ENCODE measurements around the gene PRKACG.

Gene PRKACG

GRCh38 chr9:68974431-68974830, 39.5 kb downstream of the PRKACG start:
- no peak overlapping the region for H3K4me3 ChIP-seq
- TF ChIP-seq Cebpa-rat (IDR thresholded peaks at IDR 0.05) = no peak
- peaks cover 3 to 35% (median 10%) of the 10 kb centered on the region in 10 experiments; a peak in 19 of 20 replicates for H3K4me1 ChIP-seq
- no peaks in the 10 kb centered on the region for H3K36me3 ChIP-seq
- peak overlapping the region in 2 of 11 experiments; percentile 60 to 68; a peak in 4 of 22 replicates for H3K4me2 ChIP-seq
- no peaks in the 10 kb centered on the region for H3K27me3 ChIP-seq
- no peaks in the 10 kb centered on the region for H4K20me1 ChIP-seq
- no peak overlapping the region for H3K9ac ChIP-seq
- H3K27ac ChIP-seq = peak overlapping the region in 1 of 11 experiments; percentile 77; a peak in 2 of 22 replicates
- H3K9me3 ChIP-seq (replicated peaks in 1 of 11) = peaks cover 0 to 16% (median 9%) of the 10 kb centered on the region in 11 experiments; a peak in 7 of 22 replicates

GRCh38 chr9:68973619-68974018, 40.3 kb downstream of the PRKACG start:
- H3K4me2 ChIP-seq = no peak overlapping the region
- H3K9me3 ChIP-seq (replicated peaks in 1 of 11) = peaks cover 0 to 16% (median 9%) of the 10 kb centered on the region in 11 experiments; a peak in 7 of 22 replicates
- H4K20me1 ChIP-seq = no peaks in the 10 kb centered on the region
- TF ChIP-seq Cebpa-rat (IDR thresholded peaks at IDR 0.05) = no peak
- no peak overlapping the region for H3K4me3 ChIP-seq
- H3K27me3 ChIP-seq = no peaks in the 10 kb centered on the region
- H3K36me3 ChIP-seq = no peaks in the 10 kb centered on the region
- no peak overlapping the region for H3K9ac ChIP-seq
- peaks cover 0 to 31% (median 5%) of the 10 kb centered on the region in 10 experiments; a peak in 8 of 20 replicates for H3K4me1 ChIP-seq
- no peak overlapping the region for H3K27ac ChIP-seq

DNA sequence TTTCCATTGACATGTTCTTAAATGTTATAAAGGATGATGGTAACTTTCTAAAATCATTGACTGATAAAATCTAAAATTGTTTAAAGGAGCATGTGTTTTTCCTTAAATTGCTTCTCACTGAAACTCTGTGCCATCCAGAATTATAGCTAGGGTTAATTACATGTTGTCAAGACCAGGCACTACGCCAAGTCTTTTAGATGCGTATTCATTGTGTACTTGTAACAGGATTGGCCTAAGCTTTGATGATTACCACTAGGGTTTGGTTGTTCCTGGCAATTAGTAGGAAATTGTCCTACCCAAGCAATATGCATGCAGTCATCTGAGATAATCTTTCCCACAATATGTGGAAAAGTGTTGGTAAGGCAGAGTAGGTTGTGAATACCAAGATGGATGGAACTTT, 43.8 kb downstream of the PRKACG start:
- no peak overlapping the region for H3K9ac ChIP-seq

DNA sequence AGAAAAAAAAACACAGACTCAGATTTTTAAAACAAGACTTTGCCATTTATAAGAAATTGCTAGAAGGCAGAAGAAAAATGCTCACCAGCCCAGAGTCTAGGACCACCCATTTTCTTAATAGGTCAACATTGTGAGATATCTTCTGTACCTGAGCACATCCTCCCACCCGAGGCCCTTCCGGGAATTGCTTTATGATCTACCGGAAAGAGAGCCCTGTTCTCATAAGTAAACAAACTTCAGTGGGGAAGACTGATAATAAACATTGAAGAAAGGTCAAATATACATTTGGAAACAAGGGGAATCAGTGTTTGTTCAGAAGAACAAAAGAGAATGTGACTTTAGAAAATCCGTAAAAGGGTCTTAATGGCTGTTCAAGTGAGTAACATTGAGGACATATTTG, 44.4 kb downstream of the PRKACG start:
- Histone ChIP-seq H3K27ac (no peak overlapping the region), H3K4me1 (no peaks in the 10 kb centered on the region; a peak in 1 of 20 replicates), H4K20me1 (no peaks in the 10 kb centered on the region), H3K9ac (no peak overlapping the region), H3K9me3 (replicated peaks in 1 of 11) (0 out of 22 replicates have a peak, but pooled peaks cover 0 to 5% (median 0%) of the 10 kb centered on the region in 11 experiments), H3K4me3 (no peak overlapping the region), H3K36me3 (no peaks in the 10 kb centered on the region), H3K4me2 (no peak overlapping the region), H3K27me3 (no peaks in the 10 kb centered on the region)
- TF ChIP-seq Cebpa-rat (IDR thresholded peaks at IDR 0.05) = no peak

More for the DNA sequence above, 43.8 kb downstream of the PRKACG start:
- Histone ChIP-seq H4K20me1 (no peaks in the 10 kb centered on the region), H3K27me3 (no peaks in the 10 kb centered on the region), H3K4me2 (no peak overlapping the region), H3K4me1 (peaks cover 0 to 6% (median 1%) of the 10 kb centered on the region in 10 experiments; a peak in 8 of 20 replicates), H3K27ac (no peak overlapping the region), H3K4me3 (no peak overlapping the region), H3K9me3 (replicated peaks in 1 of 11) (0 out of 22 replicates have a peak, but pooled peaks cover 0 to 5% (median 0%) of the 10 kb centered on the region in 11 experiments), H3K36me3 (no peaks in the 10 kb centered on the region)
- TF ChIP-seq Cebpa-rat (IDR thresholded peaks at IDR 0.05) = no peak

GRCh38 chr9:68967800-68968199, 46.1 kb downstream of the PRKACG start:
- Histone ChIP-seq H3K9me3 (replicated peaks in 1 of 11) (0 out of 22 replicates have a peak, but pooled peaks cover 0 to 5% (median 0%) of the 10 kb centered on the region in 11 experiments), H3K4me3 (no peak overlapping the region), H3K9ac (no peak overlapping the region), H3K27ac (no peak overlapping the region), H4K20me1 (no peaks in the 10 kb centered on the region), H3K4me1 (no peaks in the 10 kb centered on the region), H3K27me3 (no peaks in the 10 kb centered on the region), H3K4me2 (no peak overlapping the region), H3K36me3 (no peaks in the 10 kb centered on the region)
- TF ChIP-seq Cebpa-rat (IDR thresholded peaks at IDR 0.05) = no peak

DNA sequence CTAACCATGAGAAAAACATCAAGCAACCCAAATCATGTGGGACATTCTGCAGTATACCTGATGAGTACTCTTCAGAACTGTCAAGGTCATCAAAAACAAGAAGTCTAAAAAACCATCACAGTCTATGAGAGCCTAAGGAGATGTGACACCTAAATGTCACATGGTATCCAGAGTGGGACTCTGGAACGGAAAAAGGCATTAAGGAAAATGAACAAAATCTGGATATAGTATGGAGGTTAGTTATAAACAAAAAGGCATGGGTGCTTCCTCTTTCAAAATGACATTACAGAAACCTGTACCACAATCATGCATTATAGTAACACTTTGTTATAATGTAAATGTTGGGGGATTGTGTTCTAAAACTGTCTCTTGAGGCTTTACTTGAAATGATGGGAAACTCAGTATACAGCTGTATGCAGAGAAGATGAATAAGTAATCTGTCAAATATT, 47.4 kb downstream of the PRKACG start:
- H3K4me1 ChIP-seq = no peaks in the 10 kb centered on the region
- H3K4me2 ChIP-seq = no peak overlapping the region
- H3K27me3 ChIP-seq = no peaks in the 10 kb centered on the region
- H3K9ac ChIP-seq = no peak overlapping the region
- no peaks in the 10 kb centered on the region for H3K36me3 ChIP-seq
- TF ChIP-seq Cebpa-rat (IDR thresholded peaks at IDR 0.05) = no peak
- H3K27ac ChIP-seq = no peak overlapping the region
- 0 out of 22 replicates have a peak, but pooled peaks cover 0 to 5% (median 0%) of the 10 kb centered on the region in 11 experiments for H3K9me3 ChIP-seq (replicated peaks in 1 of 11)
- no peak overlapping the region for H3K4me3 ChIP-seq
- H4K20me1 ChIP-seq = no peaks in the 10 kb centered on the region

GRCh38 chr9:68964765-68965164, 49.1 kb downstream of the PRKACG start:
- H3K27ac ChIP-seq = no peak overlapping the region
- no peaks in the 10 kb centered on the region for H3K27me3 ChIP-seq
- H3K4me1 ChIP-seq = no peaks in the 10 kb centered on the region
- H3K36me3 ChIP-seq = 0 out of 22 replicates have a peak, but pooled peaks cover 0 to 3% (median 0%) of the 10 kb centered on the region in 11 experiments
- no peak overlapping the region for H3K4me3 ChIP-seq
- H3K9ac ChIP-seq = no peak overlapping the region
- peaks cover 0 to 12% (median 8%) of the 10 kb centered on the region in 11 experiments; a peak in 13 of 22 replicates for H3K9me3 ChIP-seq (replicated peaks in 1 of 11)
- no peaks in the 10 kb centered on the region for H4K20me1 ChIP-seq
- TF ChIP-seq Cebpa-rat (IDR thresholded peaks at IDR 0.05) = no peak
- no peak overlapping the region for H3K4me2 ChIP-seq

GRCh38 chr9:68964102-68964541, 49.8 kb downstream of the PRKACG start:
- Histone ChIP-seq H3K36me3 (0 out of 22 replicates have a peak, but pooled peaks cover 0 to 4% (median 0%) of the 10 kb centered on the region in 11 experiments), H3K4me3 (no peak overlapping the region)

GRCh38 chr9:68963416-68963815, 50.5 kb downstream of the PRKACG start:
- Histone ChIP-seq H3K27me3 (no peaks in the 10 kb centered on the region), H3K9ac (no peak overlapping the region), H4K20me1 (no peaks in the 10 kb centered on the region), H3K4me1 (no peaks in the 10 kb centered on the region), H3K4me3 (no peak overlapping the region), H3K4me2 (no peak overlapping the region), H3K27ac (no peak overlapping the region), H3K36me3 (0 out of 22 replicates have a peak, but pooled peaks cover 0 to 4% (median 0%) of the 10 kb centered on the region in 11 experiments), H3K9me3 (replicated peaks in 1 of 11) (peaks cover 0 to 14% (median 9%) of the 10 kb centered on the region in 11 experiments; a peak in 13 of 22 replicates)
- no peak for TF ChIP-seq Cebpa-rat (IDR thresholded peaks at IDR 0.05)

More at GRCh38 chr9:68964102-68964541, 49.8 kb downstream of the PRKACG start:
- H3K4me1 ChIP-seq = no peaks in the 10 kb centered on the region
- no peak overlapping the region for H3K9ac ChIP-seq
- no peak overlapping the region for H3K27ac ChIP-seq
- H3K9me3 ChIP-seq (replicated peaks in 1 of 11) = peaks cover 0 to 14% (median 9%) of the 10 kb centered on the region in 11 experiments; a peak in 13 of 22 replicates
- H3K27me3 ChIP-seq = no peaks in the 10 kb centered on the region
- no peak overlapping the region for H3K4me2 ChIP-seq
- H4K20me1 ChIP-seq = no peaks in the 10 kb centered on the region
- no peak for TF ChIP-seq Cebpa-rat (IDR thresholded peaks at IDR 0.05)

All from BLaER1 treated with 17β-estradiol and CSF1 and Interleukin-3, amounts not matched to agents 10 nM and 100 nM (cell line).